HL-60 (cell line): ENCODE data around the gene SERPINA3.

Experiments used
- CTCF ChIP-seq: IDR thresholded peaks from one replicate; pipeline ENCODE4 v1.5.1; 2011; ENCODE audit warnings: low read length, control low read depth, inconsistent platforms; ENCODE audit not compliant: insufficient read depth
- REST ChIP-seq: IDR thresholded peaks from 2 replicates; pipeline ENCODE4 v1.6.1; 2012; ENCODE audit warnings: low read depth; ENCODE audit not compliant: insufficient replicate concordance

- TF ChIP-seq CTCF (no peak), REST (no peak)
Observed at GRCh38 chr14:94628578-94628977, 16.4 kb downstream of the SERPINA3 start.
